ENCODE results near the gene MICAL2. TPM values are rescaled to one million over a fixed set of nuclear protein-coding genes. Genes with fewer than 3 reads are reported as not detected.
A peak's percentile ranks its signal among the peaks of the same experiment; 100 is the strongest.

MICAL2 gene
- polyA plus RNA-seq, 4 donors: 5.3 to 7.2 (median 6.8) TPM

DNA sequence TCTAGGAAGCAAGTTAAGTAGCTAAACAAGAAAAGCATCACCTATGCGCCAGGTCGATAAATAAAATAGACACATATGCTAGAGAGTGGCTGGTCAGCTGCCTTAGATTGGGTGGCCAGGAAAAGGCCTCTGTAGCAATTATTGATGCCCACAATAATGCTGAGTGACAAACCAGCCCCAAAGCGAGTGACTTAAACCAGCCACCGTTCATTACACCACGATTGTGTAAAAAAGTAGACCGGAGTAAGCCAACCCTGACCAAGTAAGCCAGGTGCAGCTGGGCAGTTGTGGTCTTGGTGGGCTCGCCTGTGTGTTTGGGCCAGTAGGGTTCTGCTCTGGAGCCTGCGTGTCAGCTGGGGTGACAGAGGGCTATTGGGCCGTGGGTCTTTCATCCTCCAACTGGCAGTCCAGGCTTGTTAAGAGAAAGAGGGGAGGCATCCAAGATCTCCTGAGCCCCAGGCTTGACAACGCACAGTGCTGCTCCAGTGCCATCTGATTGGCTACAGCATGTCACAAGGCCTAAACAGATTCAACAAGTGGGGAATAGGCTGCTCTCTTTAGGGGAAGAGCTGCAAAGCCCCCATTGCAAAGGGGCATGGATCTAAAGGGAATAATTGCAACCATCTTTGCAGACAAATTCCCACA is 166.6 kb downstream of the MICAL2 start:
- DNase-seq (ENCODE audit: low read depth in 4 of 4, low spot score in 2 of 4): no peak

DNA sequence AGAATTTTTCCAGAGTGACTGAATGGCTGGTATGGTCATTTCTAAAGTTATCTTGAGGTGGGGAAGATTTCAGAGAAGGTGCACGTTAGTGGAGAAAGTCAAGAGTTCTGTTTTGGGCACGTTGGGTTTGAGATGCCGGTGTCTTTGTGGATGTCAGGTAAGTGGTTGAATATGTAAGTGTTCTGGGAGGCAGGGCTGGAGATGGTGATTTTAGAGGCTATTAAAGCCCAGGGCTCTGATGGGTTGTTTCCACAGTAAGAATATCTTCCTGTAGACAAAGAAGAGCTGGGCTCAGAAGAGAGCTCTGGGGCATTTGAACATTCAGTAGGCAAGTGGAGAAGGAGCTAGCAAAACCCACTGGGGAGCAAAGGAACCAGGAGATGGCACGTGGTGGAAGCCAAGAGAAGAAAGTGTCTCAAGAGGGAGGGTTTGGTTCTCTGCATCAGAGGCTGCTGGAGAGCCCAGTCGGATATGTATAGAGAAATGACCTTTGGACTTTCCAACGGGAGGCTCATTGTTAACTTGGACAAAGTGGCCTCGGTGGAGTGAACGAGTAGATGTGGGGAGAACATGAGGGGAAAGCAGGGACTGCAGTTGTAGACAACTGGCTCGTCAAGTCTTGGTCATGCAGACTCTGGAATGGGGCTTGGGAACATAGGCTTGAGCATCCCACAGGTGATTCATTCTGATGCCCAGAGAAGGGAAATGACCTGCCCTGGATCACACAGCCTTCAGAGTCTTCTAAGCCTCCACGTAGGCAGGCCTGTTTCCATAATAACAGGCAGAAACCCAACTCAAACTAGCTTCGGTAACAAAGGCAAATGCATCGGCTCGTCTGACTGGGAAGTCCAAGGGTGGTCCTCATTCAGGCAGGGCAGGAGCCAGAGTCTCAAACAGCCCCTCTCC is 168.6 kb downstream of the MICAL2 start:
- no peak for DNase-seq (ENCODE audit: low read depth in 4 of 4, low spot score in 2 of 4)

DNA sequence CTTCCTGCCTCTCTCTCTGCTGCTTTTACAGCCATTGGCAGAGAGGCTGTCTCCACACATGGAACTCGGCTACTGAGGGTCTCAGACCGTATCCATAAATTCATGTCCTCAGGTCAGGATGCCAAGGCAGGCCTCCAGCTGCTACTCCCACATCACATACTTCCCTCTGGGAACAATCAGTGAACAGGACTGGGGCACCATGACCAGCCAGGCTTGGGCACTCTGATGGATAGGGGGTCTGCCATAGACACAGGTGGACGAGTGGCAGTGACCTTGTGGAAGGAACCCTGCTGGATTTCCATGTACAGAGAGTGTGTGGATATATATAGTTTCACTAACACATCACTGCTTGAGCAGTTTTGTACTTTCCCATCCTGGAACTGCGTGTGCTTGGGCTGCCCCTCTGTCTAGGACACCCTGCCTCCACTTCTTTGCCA is 169.3 kb downstream of the MICAL2 start:
- no peak for DNase-seq (ENCODE audit: low read depth in 4 of 4, low spot score in 2 of 4)

DNA sequence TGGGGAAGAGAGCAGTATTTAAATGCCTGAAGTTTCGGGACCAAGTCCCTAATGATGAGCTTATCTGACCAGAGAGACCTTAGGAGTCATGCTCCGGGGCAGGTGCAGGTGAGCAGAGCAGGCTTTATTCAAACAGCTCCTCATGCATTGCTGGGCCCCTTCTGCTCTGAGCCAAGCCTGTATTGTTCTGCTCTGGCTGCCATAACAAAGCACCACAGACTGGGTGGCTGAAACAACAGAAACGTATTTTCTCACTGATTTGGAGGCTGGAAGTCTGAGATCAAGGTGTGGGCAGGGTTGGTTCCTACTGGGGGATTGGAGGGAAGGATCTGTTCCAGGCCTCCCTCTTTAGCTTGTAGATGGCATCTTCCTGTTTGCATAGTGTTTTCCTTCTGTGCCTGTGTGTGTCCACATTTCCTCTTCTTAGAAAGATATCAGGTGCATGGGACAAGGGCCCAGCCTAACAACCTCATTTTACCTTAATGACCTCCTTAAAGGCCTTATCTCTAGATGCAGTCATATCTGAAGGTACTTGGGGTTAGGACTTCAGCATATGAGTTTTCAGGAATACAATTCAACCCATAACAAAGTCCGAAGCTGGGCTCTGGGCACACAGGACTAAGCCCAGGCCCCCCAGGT is 169.9 kb downstream of the MICAL2 start:
- no peak for DNase-seq (ENCODE audit: low read depth in 4 of 4, low spot score in 2 of 4)

DNA sequence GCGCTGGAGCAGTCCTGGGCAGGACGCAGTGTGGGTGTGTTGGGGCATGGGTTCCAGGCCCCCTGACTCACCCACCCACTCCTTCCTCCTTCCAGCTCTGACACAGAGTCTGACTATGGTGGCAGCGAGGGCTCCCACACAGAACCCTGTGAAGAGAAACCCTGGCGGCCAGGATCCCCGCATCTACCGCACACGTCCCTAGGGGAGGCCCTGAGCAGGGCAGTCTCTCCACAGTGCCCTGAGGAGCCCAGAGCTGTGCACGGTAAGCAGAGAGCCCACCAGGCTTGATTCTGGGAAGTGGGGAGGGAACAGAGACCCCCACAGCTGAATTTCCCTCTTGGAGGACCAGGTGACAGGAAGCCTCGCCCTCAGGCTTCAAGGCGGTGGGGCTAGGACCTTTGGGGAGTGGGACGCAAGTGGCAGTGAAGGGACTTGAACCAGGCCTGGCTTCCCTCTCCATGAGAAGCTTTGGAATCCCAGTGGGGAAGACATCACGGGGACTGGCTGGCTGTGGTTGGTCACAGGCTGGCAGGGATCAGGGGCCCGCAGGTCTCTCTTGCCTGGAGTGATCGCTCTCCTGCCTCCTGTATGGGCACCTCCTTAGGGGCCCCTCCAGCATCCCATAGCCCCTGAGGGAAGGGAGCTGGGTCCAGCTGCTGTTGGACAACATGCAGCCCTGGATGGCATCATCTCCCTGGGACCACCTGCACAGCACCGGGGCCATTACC is 170.6 kb downstream of the MICAL2 start:
- no peak for DNase-seq (ENCODE audit: low read depth in 4 of 4, low spot score in 2 of 4)

DNA sequence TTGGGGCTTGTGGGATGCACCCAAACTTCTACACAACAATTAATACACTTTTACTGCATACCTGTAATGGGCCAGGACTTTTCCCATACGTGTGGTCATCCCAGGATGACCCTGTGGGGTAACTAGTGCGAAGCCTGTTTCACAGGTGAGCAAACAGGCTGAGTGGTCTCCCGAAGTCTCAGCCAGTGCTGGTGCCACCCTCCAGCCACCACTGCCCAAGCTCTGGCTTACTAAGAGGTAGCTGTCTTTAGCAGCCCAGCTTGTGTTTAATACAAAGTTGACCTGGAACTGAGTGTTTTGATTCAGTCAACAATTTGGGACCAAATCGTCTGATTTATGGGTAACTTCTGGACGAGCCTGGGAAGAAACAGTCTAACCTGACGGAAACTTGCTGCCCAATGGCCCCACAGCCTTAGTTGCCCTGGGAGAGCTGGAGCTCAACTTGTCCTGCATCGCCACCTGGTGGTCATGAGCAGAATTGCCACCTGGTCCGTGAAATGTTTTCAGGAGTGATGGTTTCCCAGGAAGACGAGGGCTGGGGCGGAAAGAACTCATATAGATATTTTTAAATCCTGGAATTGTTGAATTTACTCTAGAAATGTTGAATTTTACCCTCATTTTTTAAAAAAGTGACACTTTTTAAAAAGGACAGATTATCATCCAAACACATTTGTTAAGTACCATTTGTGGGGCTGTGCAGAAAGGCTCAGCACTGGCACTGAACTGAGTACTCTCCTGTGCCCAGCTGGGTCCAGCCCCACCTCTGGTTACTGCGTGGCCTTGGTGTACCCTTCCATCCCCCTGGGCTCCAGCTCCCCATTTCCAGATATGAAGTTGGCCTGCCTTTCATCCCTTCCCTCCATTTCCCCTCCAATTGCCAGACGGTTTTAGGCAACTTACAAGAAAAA is 171.4 kb downstream of the MICAL2 start:
- peak; percentile 47 to 74 (median 54) for DNase-seq (ENCODE audit: low read depth in 4 of 4, low spot score in 2 of 4)

DNA sequence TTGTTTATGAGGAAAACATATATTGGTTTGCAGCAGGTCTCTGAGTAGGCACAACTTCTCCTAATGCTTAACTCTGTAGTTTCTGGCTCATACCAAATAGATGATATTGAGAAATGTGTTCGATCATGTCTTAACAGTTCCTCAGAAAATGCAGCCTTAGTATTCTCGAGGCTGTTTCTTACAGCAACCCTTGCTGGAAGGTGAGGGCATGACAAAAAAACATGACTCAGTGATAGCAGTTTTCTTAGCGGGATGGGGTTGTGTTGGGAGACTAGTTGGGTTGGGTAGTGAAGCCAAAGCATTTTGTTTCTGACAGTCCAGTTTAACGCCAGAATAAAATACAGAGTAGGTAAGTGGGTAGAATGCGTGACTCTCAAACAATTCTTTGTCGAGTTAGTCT is 172.3 kb downstream of the MICAL2 start:
- no peak for DNase-seq (ENCODE audit: low read depth in 4 of 4, low spot score in 2 of 4)

DNA sequence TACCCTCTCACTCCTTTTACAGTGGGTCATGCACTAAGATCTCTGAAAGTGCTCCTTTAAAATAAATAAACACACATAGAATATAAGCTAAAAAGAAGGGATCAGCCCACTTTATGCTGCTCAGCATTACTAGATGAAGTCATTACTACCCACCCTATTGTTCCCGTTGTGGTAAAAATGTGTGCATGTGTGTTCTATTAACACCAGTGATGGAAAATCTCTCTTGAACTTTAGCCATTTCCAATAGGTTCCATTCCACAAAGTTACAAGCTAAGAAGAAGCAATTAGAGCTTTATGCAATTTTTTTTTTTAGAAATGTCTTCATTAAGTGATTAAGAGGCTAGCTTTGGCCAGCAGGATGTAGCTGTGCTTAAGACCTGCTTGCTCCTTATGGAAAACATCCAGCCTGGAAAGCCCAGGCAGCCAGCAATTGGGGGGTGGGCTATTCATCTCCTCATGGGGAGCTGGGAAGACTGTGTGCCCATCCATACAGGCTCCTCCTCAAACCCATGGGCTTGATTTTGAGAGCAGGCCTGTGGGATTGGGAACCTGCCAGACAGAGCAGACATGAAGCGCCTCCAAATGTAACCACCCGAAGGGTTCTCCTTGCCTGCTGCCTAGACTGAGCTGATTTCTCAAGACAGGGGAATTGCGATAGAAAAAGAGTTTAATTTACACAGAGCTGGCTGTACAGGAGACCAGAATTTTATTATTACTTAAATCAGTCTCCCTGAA is 174.1 kb downstream of the MICAL2 start:
- DNase-seq (ENCODE audit: low read depth in 4 of 4, low spot score in 2 of 4): no peak

DNA sequence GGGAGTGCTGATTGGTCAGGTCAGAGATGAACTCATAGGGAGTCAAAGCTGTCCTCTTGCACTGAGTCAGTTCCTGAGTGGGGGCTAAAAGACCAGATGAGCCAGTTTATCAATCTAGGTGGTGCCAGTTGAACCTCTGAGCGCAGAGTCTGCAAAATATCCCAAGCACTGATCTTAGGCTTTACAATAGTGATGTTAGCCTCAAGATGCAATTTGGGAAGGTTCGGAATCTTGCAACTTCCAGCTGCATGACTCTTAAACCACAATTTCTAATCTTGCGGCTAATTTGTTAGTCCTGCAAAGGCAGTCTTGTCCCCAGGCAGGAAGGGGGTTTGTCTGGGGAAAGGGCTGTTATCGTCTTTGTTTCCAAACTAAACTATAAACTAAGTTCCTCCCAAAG is 174.7 kb downstream of the MICAL2 start:
- DNase-seq (ENCODE audit: low read depth in 4 of 4, low spot score in 2 of 4): no peak

DNA sequence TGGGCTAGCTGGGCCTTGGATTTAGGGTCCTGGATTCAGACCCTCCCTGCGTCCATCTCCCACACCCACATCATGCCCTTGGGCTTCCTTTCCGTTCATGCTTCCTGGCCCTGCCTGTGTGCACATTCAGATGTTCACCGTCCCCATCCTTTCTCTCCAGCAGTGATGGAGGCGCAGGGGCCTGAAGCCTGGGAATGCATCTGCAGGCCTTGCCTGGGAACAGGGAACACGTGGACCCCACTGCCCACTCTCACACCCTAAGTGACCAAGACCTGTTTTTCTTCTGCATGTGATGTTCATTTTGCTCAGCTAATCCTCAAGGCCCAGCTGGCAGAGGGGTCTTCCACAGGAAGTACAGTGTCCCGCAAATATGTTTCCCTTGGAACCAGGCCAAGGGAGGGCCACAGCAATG is 175.4 kb downstream of the MICAL2 start:
- DNase-seq (ENCODE audit: low read depth in 4 of 4, low spot score in 2 of 4): no peak

DNA sequence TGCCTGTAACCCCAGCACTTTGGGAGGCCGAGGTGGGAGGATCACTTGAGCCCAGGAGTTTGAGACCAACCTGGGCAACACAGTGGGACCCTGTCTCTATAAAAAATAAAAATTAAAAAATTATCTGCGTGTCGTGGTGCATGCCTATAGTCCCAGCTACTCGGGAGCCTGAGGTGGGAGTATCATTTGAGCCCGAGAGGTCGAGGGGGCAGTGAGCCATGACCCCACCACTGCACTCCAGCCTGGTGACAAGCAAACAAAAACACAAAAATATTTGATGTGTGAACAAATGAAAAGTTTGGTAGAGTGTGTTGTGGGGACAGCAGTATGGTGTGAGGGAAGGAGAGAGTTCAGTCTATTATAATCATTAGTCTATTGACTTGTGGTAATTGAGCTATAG is 176.2 kb downstream of the MICAL2 start:
- no peak for DNase-seq (ENCODE audit: low read depth in 4 of 4, low spot score in 2 of 4)

DNA sequence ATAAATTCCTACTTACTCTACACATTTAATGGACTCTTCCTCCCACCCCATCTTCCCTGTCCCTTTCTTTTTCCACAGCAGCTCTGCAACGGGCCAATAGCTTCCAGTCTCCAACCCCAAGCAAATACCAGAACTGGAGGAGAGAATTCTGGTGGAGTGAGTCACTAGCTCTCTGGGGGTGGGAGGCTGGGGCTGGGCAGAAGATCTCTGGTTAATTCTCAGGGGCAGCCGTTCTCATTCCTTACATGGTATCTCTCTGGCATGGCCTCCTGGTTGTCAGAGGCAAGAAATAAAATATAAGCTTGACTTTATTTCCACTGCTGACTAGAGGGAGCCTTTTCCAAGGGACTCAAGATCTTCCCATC is 176.6 kb downstream of the MICAL2 start:
- no peak for DNase-seq (ENCODE audit: low read depth in 4 of 4, low spot score in 2 of 4)

DNA sequence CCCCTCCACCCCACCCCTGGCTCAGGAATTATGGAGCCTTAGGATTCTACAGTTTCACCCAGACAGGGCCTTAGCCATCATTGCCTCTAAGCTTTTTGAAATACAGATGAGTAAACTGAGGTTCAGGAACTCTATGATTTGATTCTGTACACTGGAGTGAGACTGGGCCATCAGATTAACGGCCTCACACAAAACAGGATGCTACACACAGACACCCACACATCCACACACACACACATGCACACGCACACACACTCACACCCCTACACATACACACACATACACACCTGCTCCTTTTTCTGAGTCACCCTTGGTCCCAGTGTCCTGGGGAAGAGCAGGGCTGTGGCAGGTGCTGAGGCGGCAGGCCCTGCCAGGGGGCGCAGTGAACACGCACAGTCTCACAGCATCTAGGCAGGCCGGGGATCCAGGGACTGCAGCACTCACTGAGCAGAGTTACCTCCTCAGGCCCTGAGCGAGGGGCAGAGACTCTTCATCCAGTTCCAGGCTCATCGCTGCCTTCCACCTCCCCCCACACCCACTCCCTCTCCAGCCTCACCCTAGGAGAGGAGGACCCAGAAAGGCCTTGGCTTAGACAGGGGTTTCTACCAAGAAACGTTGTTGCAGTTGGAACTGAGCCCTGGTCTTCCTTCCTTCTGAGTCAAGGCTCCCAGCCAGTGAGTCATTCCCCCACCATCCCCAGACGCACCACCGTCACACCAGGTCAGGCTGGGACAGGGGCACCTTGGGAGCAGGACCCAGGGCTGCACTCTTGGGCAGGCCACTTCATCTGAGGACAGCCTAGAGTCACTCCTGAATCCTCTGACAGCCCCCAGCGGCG is 177.2 kb downstream of the MICAL2 start:
- DNase-seq (ENCODE audit: low read depth in 4 of 4, low spot score in 2 of 4): no peak

DNA sequence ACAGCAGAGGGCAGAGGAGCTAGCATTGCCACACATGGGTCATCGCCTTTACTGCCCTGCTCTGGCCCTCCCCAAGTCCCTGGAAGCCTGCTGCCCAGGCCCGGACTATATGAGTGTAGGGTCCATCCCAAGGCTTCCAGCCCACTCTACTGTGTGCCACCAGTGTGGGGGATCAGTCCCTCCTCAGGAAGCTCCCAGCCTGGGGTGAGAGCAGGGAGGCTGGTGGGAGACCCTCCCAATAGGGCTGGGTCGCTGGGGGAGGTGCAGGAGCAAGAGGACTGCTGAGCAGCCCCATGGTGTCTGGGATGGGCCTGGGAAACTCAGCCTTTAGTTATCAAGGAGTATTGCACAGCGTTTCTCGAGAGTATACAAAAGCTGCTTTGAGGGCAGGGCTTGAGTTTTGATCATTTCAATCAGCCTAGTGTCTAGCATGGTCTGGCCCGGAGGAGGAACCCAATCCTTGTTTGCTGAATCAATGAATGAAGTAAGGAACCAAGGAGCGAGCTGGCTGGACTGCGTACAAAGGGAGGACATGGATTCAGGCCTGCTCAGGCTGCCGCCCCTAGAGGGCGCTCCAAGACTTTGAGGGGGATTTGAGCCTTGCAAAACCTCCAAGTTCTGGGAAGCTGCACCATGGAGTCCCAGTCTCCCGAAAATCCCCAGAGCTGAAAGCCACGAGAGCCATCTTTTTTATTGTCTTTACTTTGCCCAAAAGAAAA is 178.0 kb downstream of the MICAL2 start:
- peak; percentile 53 to 80 (median 56) for DNase-seq (ENCODE audit: low read depth in 4 of 4, low spot score in 2 of 4)

DNA sequence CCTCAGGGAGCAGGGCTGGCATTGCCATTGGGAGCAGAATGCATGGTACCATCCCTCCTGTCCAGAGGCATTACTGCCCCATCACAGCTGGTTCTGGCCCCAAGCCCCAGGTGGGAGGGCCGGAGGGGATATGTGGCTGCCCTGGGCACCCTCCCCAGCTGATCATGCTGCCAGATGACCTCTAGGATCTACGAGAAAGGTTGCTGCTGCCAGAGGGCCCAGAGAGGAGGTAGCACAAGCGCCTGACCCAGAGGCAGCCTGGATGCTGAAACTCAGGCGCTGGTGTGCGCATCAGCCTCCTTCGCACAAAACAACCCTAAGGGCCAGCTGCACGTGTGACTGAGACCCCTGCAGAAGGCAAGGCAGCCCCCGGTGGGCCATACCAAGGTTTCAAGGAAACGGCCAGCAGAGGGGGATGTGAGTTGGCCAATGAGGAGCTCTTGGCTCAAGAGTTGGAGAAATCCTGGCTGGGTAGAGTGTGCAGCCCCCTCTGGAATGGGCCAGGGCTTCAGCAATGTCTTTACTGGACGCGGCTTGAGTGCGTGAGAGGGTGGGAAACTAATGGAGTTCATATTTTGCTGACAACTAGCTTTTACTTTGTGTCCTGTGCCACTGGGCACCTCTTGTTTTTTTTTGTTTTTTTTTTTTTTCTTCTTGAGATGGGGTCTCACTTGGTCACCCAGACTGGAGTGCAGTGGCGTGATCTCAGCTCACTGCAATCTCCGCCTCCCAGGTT is 178.7 kb downstream of the MICAL2 start:
- no peak for DNase-seq (ENCODE audit: low read depth in 4 of 4, low spot score in 2 of 4)

DNA sequence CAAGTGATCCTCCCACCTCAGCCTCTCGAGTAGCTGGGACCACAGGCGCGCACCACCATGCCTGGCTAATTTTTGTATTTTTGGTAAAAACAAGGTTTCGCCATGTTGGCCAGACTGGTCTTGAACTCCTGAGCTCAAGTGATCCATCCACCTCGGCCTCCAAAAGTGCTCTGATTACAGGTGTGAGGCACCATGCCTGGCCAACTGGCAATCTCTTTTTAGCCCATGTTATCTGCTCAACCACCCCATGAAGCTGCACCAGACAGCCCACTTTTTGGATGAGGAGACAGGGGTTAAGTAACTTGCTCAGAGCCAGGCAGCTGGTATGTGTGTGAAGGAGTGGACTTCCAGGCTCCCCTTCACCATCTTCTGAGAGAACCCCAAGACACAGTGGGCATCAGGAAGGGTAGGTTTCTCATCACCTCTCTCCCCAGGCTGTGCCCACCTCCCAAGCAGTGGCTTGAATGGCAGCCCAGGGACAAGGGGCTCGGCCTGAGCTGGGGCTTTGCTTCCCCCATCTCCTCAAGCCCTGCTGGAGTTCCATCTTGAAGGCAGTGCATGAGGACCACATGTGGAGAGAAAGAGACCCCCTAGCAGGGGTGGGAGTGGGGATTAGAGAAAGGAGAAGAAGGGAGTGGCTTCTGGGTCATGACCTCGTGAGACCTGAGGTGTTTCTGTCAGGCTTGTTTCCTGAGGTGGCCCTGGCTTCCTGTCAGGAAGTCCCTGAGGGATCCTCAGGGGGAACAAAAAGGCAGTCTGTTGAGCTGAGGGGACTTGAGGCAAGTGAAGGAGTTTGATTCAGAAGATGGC is 179.5 kb downstream of the MICAL2 start:
- no peak for DNase-seq (ENCODE audit: low read depth in 4 of 4, low spot score in 2 of 4)

Measured in left renal cortex interstitium (tissue), 4 donors.